ENCODE data around the gene NPM1. TPM values are rescaled to one million over a fixed set of nuclear protein-coding genes. Genes with fewer than 3 reads are reported as not detected.

The NPM1 gene
- total RNA-seq, 1 experiment from 2014 or later = 2,265 TPM

- Histone ChIP-seq H3K9me2 (replicated peaks; ENCODE audit: low read length) (no peaks in the 10 kb centered on the region), H3F3A (ENCODE audit: low read length, unreplicated experiment) (no peaks in the 10 kb centered on the region), H3K4me3 (ENCODE audit: low read length) (no peak overlapping the region), H3K36me3 (ENCODE audit: low read depth, low read length) (no peaks in the 10 kb centered on the region), H3K79me2 (ENCODE audit: low read length) (no peaks in the 10 kb centered on the region), H4K20me1 (ENCODE audit: low read length) (no peaks in the 10 kb centered on the region), H3K4me1 (ENCODE audit: insufficient read depth, low read length) (no peaks in the 10 kb centered on the region), H3K4me2 (ENCODE audit: low read length) (no peak overlapping the region), H3K27me3 (ENCODE audit: low read length) (no peaks in the 10 kb centered on the region), H3K27ac (ENCODE audit: low read length) (no peak overlapping the region), H3K9me3 (ENCODE audit: low read length) (no peaks in the 10 kb centered on the region), H2AFZ (ENCODE audit: low read length) (no peak overlapping the region), H3K9ac (ENCODE audit: low read length) (no peak overlapping the region)
- TF ChIP-seq CTCF (conservative IDR thresholded peaks at IDR 0.05; ENCODE audit: low read depth, low read length) (no peak), EZH2 (IDR thresholded peaks at IDR 0.05; ENCODE audit: low read length, unreplicated experiment) (no peak), EZH2phosphoT487 (IDR thresholded peaks at IDR 0.05; ENCODE audit: borderline replicate concordance, low read length) (no peak)
- ChIA-PET CTCF (no interaction called here), POLR2A (ENCODE audit: unreplicated experiment) (no interaction called here)
- no TSS peak for BruUV-seq (replicated peaks)
- DNase-seq = no peak
- ATAC-seq = no peak
- intact Hi-C loops (cut with micrococcal nuclease) = no loop called here
Measured at GRCh38 chr5:171428809-171429542, 41.3 kb downstream of the NPM1 start.

GRCh38 chr5:171429543-171429910 is 41.9 kb downstream of the NPM1 start:
- Histone ChIP-seq H3F3A (ENCODE audit: low read length, unreplicated experiment) (no peaks in the 10 kb centered on the region), H3K9me3 (ENCODE audit: low read length) (no peaks in the 10 kb centered on the region), H3K4me3 (ENCODE audit: low read length) (no peak overlapping the region), H3K9ac (ENCODE audit: low read length) (no peak overlapping the region), H3K4me2 (ENCODE audit: low read length) (no peak overlapping the region), H3K27me3 (ENCODE audit: low read length) (no peaks in the 10 kb centered on the region), H3K9me2 (replicated peaks; ENCODE audit: low read length) (no peaks in the 10 kb centered on the region), H3K4me1 (ENCODE audit: insufficient read depth, low read length) (no peaks in the 10 kb centered on the region), H3K79me2 (ENCODE audit: low read length) (no peaks in the 10 kb centered on the region), H3K36me3 (ENCODE audit: low read depth, low read length) (no peaks in the 10 kb centered on the region), H3K27ac (ENCODE audit: low read length) (no peak overlapping the region), H4K20me1 (ENCODE audit: low read length) (no peaks in the 10 kb centered on the region), H2AFZ (ENCODE audit: low read length) (no peak overlapping the region)
- ChIA-PET POLR2A (ENCODE audit: unreplicated experiment) (no interaction called here), CTCF (no interaction called here)
- no peak for ATAC-seq
- BruUV-seq (replicated peaks) = no TSS peak
- TF ChIP-seq EZH2phosphoT487 (IDR thresholded peaks at IDR 0.05; ENCODE audit: borderline replicate concordance, low read length) (no peak), CTCF (conservative IDR thresholded peaks at IDR 0.05; ENCODE audit: low read depth, low read length) (no peak), EZH2 (IDR thresholded peaks at IDR 0.05; ENCODE audit: low read length, unreplicated experiment) (no peak)
- DNase-seq = no peak
- intact Hi-C loops (cut with micrococcal nuclease) = no loop called here

- CTCF ChIA-PET = no interaction called here
- no peaks in the 10 kb centered on the region for H3K79me2 ChIP-seq (ENCODE audit: low read length)
- no peak overlapping the region for H3K9ac ChIP-seq (ENCODE audit: low read length)
- H2AFZ ChIP-seq (ENCODE audit: low read length) = no peak overlapping the region
- ATAC-seq = no peak
- intact Hi-C loops (cut with micrococcal nuclease) = no loop called here
- no peak for DNase-seq
- H3K27me3 ChIP-seq (ENCODE audit: low read length) = no peaks in the 10 kb centered on the region
- POLR2A ChIA-PET (ENCODE audit: unreplicated experiment) = no interaction called here
- no peak overlapping the region for H3K27ac ChIP-seq (ENCODE audit: low read length)
- H3K36me3 ChIP-seq (ENCODE audit: low read depth, low read length) = no peaks in the 10 kb centered on the region
- TF ChIP-seq EZH2phosphoT487 (IDR thresholded peaks at IDR 0.05; ENCODE audit: borderline replicate concordance, low read length) (no peak), EZH2 (IDR thresholded peaks at IDR 0.05; ENCODE audit: low read length, unreplicated experiment) (no peak), CTCF (conservative IDR thresholded peaks at IDR 0.05; ENCODE audit: low read depth, low read length) (no peak)
- H3K4me3 ChIP-seq (ENCODE audit: low read length) = no peak overlapping the region
- no peaks in the 10 kb centered on the region for H4K20me1 ChIP-seq (ENCODE audit: low read length)
- H3K9me2 ChIP-seq (replicated peaks; ENCODE audit: low read length) = no peaks in the 10 kb centered on the region
- no TSS peak for BruUV-seq (replicated peaks)
- H3K4me2 ChIP-seq (ENCODE audit: low read length) = no peak overlapping the region
- no peaks in the 10 kb centered on the region for H3F3A ChIP-seq (ENCODE audit: low read length, unreplicated experiment)
- H3K9me3 ChIP-seq (ENCODE audit: low read length) = no peaks in the 10 kb centered on the region
- H3K4me1 ChIP-seq (ENCODE audit: insufficient read depth, low read length) = no peaks in the 10 kb centered on the region
Measured at GRCh38 chr5:171431251-171431777, 43.7 kb downstream of the NPM1 start.
